Measurements from ENCODE around the gene AQP2. TPM values are rescaled to one million over a fixed set of nuclear protein-coding genes. Genes with fewer than 3 reads are reported as not detected.

Gene AQP2
- total and polyA plus RNA-seq, 2 donors from 2014 or later: 122 to 666 TPM

GRCh38 chr12:49951411-49952240, 1.1 kb downstream of the AQP2 start:
- TF ChIP-seq, protein P1, sequence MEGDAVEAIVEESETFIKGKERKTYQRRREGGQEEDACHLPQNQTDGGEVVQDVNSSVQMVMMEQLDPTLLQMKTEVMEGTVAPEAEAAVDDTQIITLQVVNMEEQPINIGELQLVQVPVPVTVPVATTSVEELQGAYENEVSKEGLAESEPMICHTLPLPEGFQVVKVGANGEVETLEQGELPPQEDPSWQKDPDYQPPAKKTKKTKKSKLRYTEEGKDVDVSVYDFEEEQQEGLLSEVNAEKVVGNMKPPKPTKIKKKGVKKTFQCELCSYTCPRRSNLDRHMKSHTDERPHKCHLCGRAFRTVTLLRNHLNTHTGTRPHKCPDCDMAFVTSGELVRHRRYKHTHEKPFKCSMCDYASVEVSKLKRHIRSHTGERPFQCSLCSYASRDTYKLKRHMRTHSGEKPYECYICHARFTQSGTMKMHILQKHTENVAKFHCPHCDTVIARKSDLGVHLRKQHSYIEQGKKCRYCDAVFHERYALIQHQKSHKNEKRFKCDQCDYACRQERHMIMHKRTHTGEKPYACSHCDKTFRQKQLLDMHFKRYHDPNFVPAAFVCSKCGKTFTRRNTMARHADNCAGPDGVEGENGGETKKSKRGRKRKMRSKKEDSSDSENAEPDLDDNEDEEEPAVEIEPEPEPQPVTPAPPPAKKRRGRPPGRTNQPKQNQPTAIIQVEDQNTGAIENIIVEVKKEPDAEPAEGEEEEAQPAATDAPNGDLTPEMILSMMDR (IDR thresholded peaks at IDR 0.05; ENCODE audit: borderline replicate concordance, extremely low read depth, insufficient read depth): no peak
- FAIRE-seq: no peak
- intact Hi-C loops (cut with DNase I): no loop called here

GRCh38 chr12:49952391-49953055, 2.0 kb downstream of the AQP2 start:
- intact Hi-C loops (cut with DNase I): no loop called here
- peaks cover 3% of the 10 kb centered on the region for H3K27me3 ChIP-seq (ENCODE audit: control insufficient read depth, insufficient read depth, low read length)

More at GRCh38 chr12:49951411-49952240, 1.1 kb downstream of the AQP2 start:
- DNase-seq: peak in 2 of 5 donors; percentile 30 to 41
- no peaks in the 10 kb centered on the region for H3K9me3 ChIP-seq (ENCODE audit: control insufficient read depth in 2 of 3, insufficient read depth in 1 of 3, low read length in 3 of 3)
- peak overlapping the region in 1 of 2 donors; percentile 22 for H3K27ac ChIP-seq (ENCODE audit: low read depth in 2 of 2, low read length in 2 of 2)
- no peaks in the 10 kb centered on the region for H3K4me1 ChIP-seq (ENCODE audit: control insufficient read depth in 2 of 3, insufficient read depth in 2 of 3, low read depth in 1 of 3, low read length in 3 of 3)
- no peaks in the 10 kb centered on the region for H3K36me3 ChIP-seq (ENCODE audit: control insufficient read depth in 2 of 3, insufficient read depth in 3 of 3, low read length in 3 of 3)
- peak overlapping the region in 1 of 3 donors; percentile 51 for H3K9ac ChIP-seq (ENCODE audit: low read length in 3 of 3)
- peaks cover 3% of the 10 kb centered on the region for H3K27me3 ChIP-seq (ENCODE audit: control insufficient read depth, insufficient read depth, low read length)
- H3K4me3 ChIP-seq (ENCODE audit: low read length in 3 of 3): peak overlapping the region; percentile 11 to 59 (median 43)

DNA sequence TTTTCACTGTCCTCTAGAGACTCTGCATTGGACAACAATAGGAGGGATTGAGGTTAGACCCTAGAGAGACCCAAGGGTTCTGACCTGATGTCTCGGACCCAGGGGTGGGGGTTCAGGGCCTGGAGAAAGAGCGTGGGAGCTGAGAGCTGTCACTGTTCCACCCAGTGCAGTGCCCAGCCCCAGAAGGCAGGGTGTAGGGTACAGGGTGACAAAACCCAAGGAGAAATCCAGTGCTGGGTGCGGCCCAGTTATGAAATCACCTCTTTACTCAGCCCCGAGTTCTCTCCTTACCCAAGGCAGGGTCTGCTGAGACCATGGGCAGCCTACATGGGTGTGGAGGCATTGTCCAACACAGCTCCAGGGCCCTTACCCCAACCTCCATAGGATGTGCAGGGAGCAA, 2.6 kb downstream of the AQP2 start:
- Histone ChIP-seq H3K4me1 (ENCODE audit: control insufficient read depth in 2 of 3, insufficient read depth in 2 of 3, low read depth in 1 of 3, low read length in 3 of 3) (no peaks in the 10 kb centered on the region), H3K36me3 (ENCODE audit: control insufficient read depth in 2 of 3, insufficient read depth in 3 of 3, low read length in 3 of 3) (no peaks in the 10 kb centered on the region), H3K27ac (ENCODE audit: low read depth in 2 of 2, low read length in 2 of 2) (peak overlapping the region in 1 of 2 donors; percentile 45), H3K9me3 (ENCODE audit: control insufficient read depth in 2 of 3, insufficient read depth in 1 of 3, low read length in 3 of 3) (no peaks in the 10 kb centered on the region), H3K4me3 (ENCODE audit: low read length in 3 of 3) (peak overlapping the region in 2 of 3 donors; percentile 29 to 59), H3K9ac (ENCODE audit: low read length in 3 of 3) (peak overlapping the region in 1 of 3 donors; percentile 17), H3K27me3 (ENCODE audit: control insufficient read depth, insufficient read depth, low read length) (peaks cover 3% of the 10 kb centered on the region)
- intact Hi-C loops (cut with DNase I): no loop called here
- FAIRE-seq (no peak), DNase-seq (peak in 2 of 5 donors; percentile 15 to 22)
- TF ChIP-seq, protein P1 (IDR thresholded peaks at IDR 0.05; ENCODE audit: borderline replicate concordance, extremely low read depth, insufficient read depth): no peak

More at GRCh38 chr12:49952391-49953055, 2.0 kb downstream of the AQP2 start:
- Histone ChIP-seq H3K4me1 (ENCODE audit: control insufficient read depth in 2 of 3, insufficient read depth in 2 of 3, low read depth in 1 of 3, low read length in 3 of 3) (no peaks in the 10 kb centered on the region), H3K4me3 (ENCODE audit: low read length in 3 of 3) (peak overlapping the region; percentile 12 to 59 (median 18)), H3K9me3 (ENCODE audit: control insufficient read depth in 2 of 3, insufficient read depth in 1 of 3, low read length in 3 of 3) (no peaks in the 10 kb centered on the region), H3K9ac (ENCODE audit: low read length in 3 of 3) (peak overlapping the region in 1 of 3 donors; percentile 17), H3K36me3 (ENCODE audit: control insufficient read depth in 2 of 3, insufficient read depth in 3 of 3, low read length in 3 of 3) (no peaks in the 10 kb centered on the region), H3K27ac (ENCODE audit: low read depth in 2 of 2, low read length in 2 of 2) (peak overlapping the region; percentile 21 to 45)
- peak in 2 of 5 donors; percentile 19 to 38 for DNase-seq
- no peak for FAIRE-seq
- TF ChIP-seq, protein P1 (IDR thresholded peaks at IDR 0.05; ENCODE audit: borderline replicate concordance, extremely low read depth, insufficient read depth): no peak
